IMR-90 (cell line): Measurements from ENCODE around the gene DYNC2H1. TPM values are rescaled to one million over a fixed set of nuclear protein-coding genes. Genes with fewer than 3 reads are reported as not detected.

ENCODE experiments used
- ATAC-seq: fragments of 200-7000 bp; cut with Tn5 transposase; 2 replicates; pipeline ENCODE4 v1.9.1; 2020; ENCODE audit warnings: low read depth, mild to moderate bottlenecking, moderate library complexity
- BruUV-seq: library from RNA; stranded (reverse); fragments of 400-500 nt; replicated peaks from 2 replicates; lab custom pipeline; 2021; lab: Mats Ljungman, UMichigan
- CTCF ChIA-PET: fragments of 300-600 bp; formaldehyde crosslinking; extraction: SDS; loops from one replicate; lab custom pipeline; 2021; ENCODE audit warnings: antibody characterized with exemption; lab: Yijun Ruan, JAX
- POLR2A ChIA-PET: fragments of 300-600 bp; sonication (Branson Sonifier 250); formaldehyde crosslinking; loops from one replicate; lab custom pipeline; 2022; ENCODE audit warnings: antibody characterized with exemption; ENCODE audit not compliant: unreplicated experiment; lab: Charles Lee
- DNase-seq: peaks from one replicate; pipeline ENCODE4 v3.0.0; 2013
- H2AFZ ChIP-seq: replicated peaks from 2 replicates; pipeline ENCODE3; 2013; ENCODE audit warnings: low read length, mild to moderate bottlenecking; ENCODE audit not compliant: poor library complexity
- H2AK5ac ChIP-seq: 2 replicates; pipeline ENCODE4 v1.6.1; 2013; ENCODE audit warnings: low read depth, low read length, inconsistent platforms
- H2AK9ac ChIP-seq: replicated peaks from 2 replicates; pipeline ENCODE3; 2013; ENCODE audit warnings: mild to moderate bottlenecking, low read depth, low read length, moderate library complexity; ENCODE audit not compliant: poor library complexity
- H2BK120ac ChIP-seq: 2 replicates; pipeline ENCODE4 v1.6.1; 2013; ENCODE audit warnings: low read depth, low read length, inconsistent platforms
- H2BK15ac ChIP-seq: 3 replicates; pipeline ENCODE4 v1.6.1; 2013; ENCODE audit warnings: low read depth, low read length, inconsistent platforms
- H2BK20ac ChIP-seq: 2 replicates; pipeline ENCODE4 v1.6.1; 2013; ENCODE audit warnings: low read depth, mild to moderate bottlenecking, inconsistent platforms, low read length, moderate library complexity
- H2BK5ac ChIP-seq: 2 replicates; pipeline ENCODE4 v1.6.1; 2013; ENCODE audit warnings: mild to moderate bottlenecking, low read depth, low read length, inconsistent platforms; ENCODE audit not compliant: poor library complexity, severe bottlenecking
- H3K14ac ChIP-seq: replicated peaks from 2 replicates; pipeline ENCODE4 v1.6.1; 2013; ENCODE audit warnings: low read depth, low read length, inconsistent platforms
- H3K18ac ChIP-seq: 2 replicates; pipeline ENCODE4 v1.6.1; 2013; ENCODE audit warnings: low read depth, low read length, control low read depth
- H3K23ac ChIP-seq: 2 replicates; pipeline ENCODE4 v1.6.1; 2013; ENCODE audit warnings: low read depth, low read length, inconsistent platforms
- H3K27ac ChIP-seq: 2 replicates; pipeline ENCODE4 v1.5.1; 2013; ENCODE audit warnings: mild to moderate bottlenecking, control low read depth, low read length; ENCODE audit not compliant: insufficient read depth
- H3K27me3 ChIP-seq: 2 replicates; pipeline ENCODE4 v1.6.1; 2013; ENCODE audit warnings: low read length; ENCODE audit not compliant: control insufficient read depth, insufficient read depth
- H3K36me3 ChIP-seq: 2 replicates; pipeline ENCODE4 v1.6.1; 2013; ENCODE audit warnings: low read length, mixed read lengths; ENCODE audit not compliant: control insufficient read depth, insufficient read depth
- H3K4ac ChIP-seq: 2 replicates; pipeline ENCODE4 v1.6.1; 2013; ENCODE audit warnings: low read depth, low read length, inconsistent platforms
- H3K4me1 ChIP-seq: 2 replicates; pipeline ENCODE4 v1.6.1; 2013; ENCODE audit warnings: low read length, mixed read lengths; ENCODE audit not compliant: control insufficient read depth, insufficient read depth
- H3K4me2 ChIP-seq: 2 replicates; pipeline ENCODE4 v1.6.1; 2013; ENCODE audit warnings: low read depth, mild to moderate bottlenecking, control low read depth, low read length, moderate library complexity
- H3K4me3 ChIP-seq: 2 replicates; pipeline ENCODE4 v1.5.1; 2013; ENCODE audit warnings: low read depth, mild to moderate bottlenecking, control low read depth, low read length, moderate library complexity; ENCODE audit not compliant: insufficient read depth
- H3K56ac ChIP-seq: 2 replicates; pipeline ENCODE4 v1.6.1; 2013; ENCODE audit warnings: low read length, inconsistent platforms; ENCODE audit not compliant: insufficient read depth; ENCODE audit errors: extremely low read depth
- H3K79me1 ChIP-seq, 2 experiments: 2 replicates each; pipeline ENCODE4 v1.6.1; 2013; ENCODE audit warnings: low read length in 2 of 2, inconsistent platforms in 1 of 2, low read depth in 1 of 2
- H3K9ac ChIP-seq: 2 replicates; pipeline ENCODE4 v1.6.1; 2013; ENCODE audit warnings: low read depth, low read length, control low read depth
- H3K9me1 ChIP-seq: 2 replicates; pipeline ENCODE4 v1.6.1; 2013; ENCODE audit warnings: low read length, inconsistent platforms; ENCODE audit not compliant: insufficient read depth
- H3K9me3 ChIP-seq: 2 replicates; pipeline ENCODE4 v1.6.1; 2013; ENCODE audit warnings: low read length; ENCODE audit not compliant: control insufficient read depth, insufficient read depth
- H4K20me1 ChIP-seq: 2 replicates; pipeline ENCODE4 v1.6.1; 2013; ENCODE audit warnings: low read length, inconsistent platforms; ENCODE audit not compliant: insufficient read depth
- H4K5ac ChIP-seq: 2 replicates; pipeline ENCODE4 v1.6.1; 2013; ENCODE audit warnings: mild to moderate bottlenecking, low read depth, low read length, control low read depth
- H4K8ac ChIP-seq, 2 experiments: 2 replicates each; pipeline ENCODE4 v1.6.1; 2013; ENCODE audit warnings: low read depth in 2 of 2, low read length in 2 of 2, control low read depth in 1 of 2, inconsistent platforms in 1 of 2
- H4K91ac ChIP-seq: 2 replicates; pipeline ENCODE4 v1.6.1; 2013; ENCODE audit warnings: low read depth, low read length, inconsistent platforms; ENCODE audit not compliant: insufficient read depth
- CEBPB ChIP-seq: IDR thresholded peaks from 2 replicates; pipeline ENCODE4 v1.6.1; 2012; ENCODE audit warnings: low read depth, low read length, improper control_type of control experiment
- FOS ChIP-seq: fragments of 150-350 bp; IDR thresholded peaks from 2 replicates; pipeline ENCODE4 v1.6.1; 2016; ENCODE audit warnings: low read depth, low read length
- MAFK ChIP-seq: IDR thresholded peaks from 2 replicates; pipeline ENCODE4 v1.6.1; 2012; ENCODE audit warnings: low read depth, low read length, improper control_type of control experiment
- MXI1 ChIP-seq: IDR thresholded peaks from 2 replicates; pipeline ENCODE4 v1.6.1; 2012; ENCODE audit warnings: low read depth, mild to moderate bottlenecking, low read length, moderate library complexity, borderline replicate concordance
- POLR2A ChIP-seq: IDR thresholded peaks from 2 replicates; pipeline ENCODE4 v1.6.1; 2012; ENCODE audit warnings: mild to moderate bottlenecking, low read depth, low read length
- RAD21 ChIP-seq: IDR thresholded peaks from 2 replicates; pipeline ENCODE4 v1.6.1; 2012; ENCODE audit warnings: low read length, improper control_type of control experiment
- RCOR1 ChIP-seq: IDR thresholded peaks from 2 replicates; pipeline ENCODE4 v1.6.1; 2012; ENCODE audit warnings: mild to moderate bottlenecking, low read length, improper control_type of control experiment; ENCODE audit not compliant: insufficient replicate concordance
- RFX5 ChIP-seq: IDR thresholded peaks from 2 replicates; pipeline ENCODE4 v1.8.0; 2012; ENCODE audit warnings: low read depth, mild to moderate bottlenecking, low read length, moderate library complexity
- SMC3 ChIP-seq: fragments of 150-350 bp; IDR thresholded peaks from 2 replicates; pipeline ENCODE4 v1.6.1; 2016; ENCODE audit warnings: low read depth, mild to moderate bottlenecking, antibody characterized with exemption, low read length, moderate library complexity
- WGBS, 2 experiments: methylation state at CpG; one replicate each; pipeline versions ENCODE4 v1.1.5 to v1.1.7; 2013; ENCODE audit warnings: missing lambda C conversion rate in 2 of 2; ENCODE audit not compliant: insufficient read length in 1 of 2; ENCODE audit errors: extremely low coverage in 2 of 2; 5-methylcytosine and 5-hydroxymethylcytosine counted together
- dilution Hi-C: fragments of 300-500 bp; cut with HindIII; formaldehyde crosslinking; loops from one replicate; pipeline ENCODE4 v1.14.3; 2018; ENCODE audit warnings: low sequenced_read_pairs; ENCODE audit not compliant: unreplicated experiment
- in situ Hi-C: fragments of 300-500 bp; cut with MboI; formaldehyde crosslinking; loops from 3 replicates; pipeline ENCODE4 v1.14.3; 2019; ENCODE audit warnings: low sequenced_read_pairs, inconsistent platforms, mixed read lengths
- intact Hi-C: fragments of 100-400 bp; cut with micrococcal nuclease; formaldehyde crosslinking; loops from 2 replicates; pipeline ENCODE4 v1.10.0; 2022
- polyA plus RNA-seq, 3 experiments: library from polyadenylated mRNA; depleted of rRNA; stranded (reverse); fragments of >200 nt; gene quantifications; 2 replicates each; pipeline ENCODE4 v1.2.3, GENCODE V29; 2012; ENCODE audit warnings: low replicate concordance in 1 of 3
- total RNA-seq: library from RNA; depleted of rRNA; stranded (reverse); fragments of >200 nt; gene quantifications from 2 replicates; pipeline ENCODE4 v1.2.3, GENCODE V29; 2012
- TF ChIP-seq, protein P1 (sequence below): conservative IDR thresholded peaks from 2 replicates; pipeline ENCODE4 v1.5.1; 2012; ENCODE audit warnings: mild to moderate bottlenecking, low read depth, low read length, improper control_type of control experiment
- TF ChIP-seq, protein P2 (sequence below): fragments of 150-350 bp; IDR thresholded peaks from 2 replicates; pipeline ENCODE4 v1.6.1; 2016; ENCODE audit warnings: low read depth, mild to moderate bottlenecking, low read length, moderate library complexity, borderline replicate concordance
- TF ChIP-seq, protein P3 (sequence below): fragments of 150-350 bp; IDR thresholded peaks from 2 replicates; pipeline ENCODE4 v1.6.1; 2017; ENCODE audit warnings: mild to moderate bottlenecking, antibody characterized with exemption, low read length, low read depth

The DYNC2H1 gene
- total and polyA plus RNA-seq, 2 of the 4 experiments (the other 2 are of a cell fraction) = 5.7 to 21.0 TPM

GRCh38 chr11:103332409-103332808 lies 223.2 kb downstream of the DYNC2H1 start:
- no peaks in the 10 kb centered on the region for H3K27me3 ChIP-seq
- no peak overlapping the region for H2BK20ac ChIP-seq
- ChIA-PET CTCF (no interaction called here), POLR2A (interaction anchor here (0.7 kb wide), 1 partner anchor 997 kb away, joined by 5 read pairs; no protein-coding TSS in a partner anchor)
- ATAC-seq = no peak
- no peak overlapping the region for H3K56ac ChIP-seq
- intact Hi-C loops (no loop called here), in situ Hi-C loops (no loop called here), dilution Hi-C loops (no loop called here)
- no peak for DNase-seq
- no TSS peak for BruUV-seq
- no peaks in the 10 kb centered on the region for H3K9me1 ChIP-seq
- no peaks in the 10 kb centered on the region for H3K4me1 ChIP-seq
- no peaks in the 10 kb centered on the region for H4K20me1 ChIP-seq
- H4K91ac ChIP-seq = no peak overlapping the region
- WGBS, 2 experiments = 100% methylated on average over 1 of the region's 6 CpGs; no CpG with 5 or more reads in 1 of the 2 experiments
- no peak overlapping the region for H4K5ac ChIP-seq
- no peak overlapping the region for H4K8ac ChIP-seq
- no peak overlapping the region for H2BK15ac ChIP-seq
- no peaks in the 10 kb centered on the region for H3K79me1 ChIP-seq
- H3K36me3 ChIP-seq = no peaks in the 10 kb centered on the region
- no peaks in the 10 kb centered on the region for H3K9me3 ChIP-seq
- H3K23ac ChIP-seq = no peak overlapping the region
- no peak overlapping the region for H2AFZ ChIP-seq
- H3K4ac ChIP-seq = no peak overlapping the region
- no peak overlapping the region for H2BK120ac ChIP-seq
- no peak overlapping the region for H3K14ac ChIP-seq
- no peak overlapping the region for H2AK5ac ChIP-seq
- H3K9ac ChIP-seq = no peak overlapping the region
- no peak overlapping the region for H3K27ac ChIP-seq
- no peak overlapping the region for H3K4me2 ChIP-seq
- no peak overlapping the region for H3K4me3 ChIP-seq
- TF ChIP-seq RCOR1 = no peak
- no peak for TF ChIP-seq MXI1
- TF ChIP-seq FOS = no peak
- no peak for TF ChIP-seq MAFK
- no peak for TF ChIP-seq POLR2A
- TF ChIP-seq CEBPB = no peak
- TF ChIP-seq RFX5 = no peak
- no peak for TF ChIP-seq SMC3
- TF ChIP-seq, protein P1, sequence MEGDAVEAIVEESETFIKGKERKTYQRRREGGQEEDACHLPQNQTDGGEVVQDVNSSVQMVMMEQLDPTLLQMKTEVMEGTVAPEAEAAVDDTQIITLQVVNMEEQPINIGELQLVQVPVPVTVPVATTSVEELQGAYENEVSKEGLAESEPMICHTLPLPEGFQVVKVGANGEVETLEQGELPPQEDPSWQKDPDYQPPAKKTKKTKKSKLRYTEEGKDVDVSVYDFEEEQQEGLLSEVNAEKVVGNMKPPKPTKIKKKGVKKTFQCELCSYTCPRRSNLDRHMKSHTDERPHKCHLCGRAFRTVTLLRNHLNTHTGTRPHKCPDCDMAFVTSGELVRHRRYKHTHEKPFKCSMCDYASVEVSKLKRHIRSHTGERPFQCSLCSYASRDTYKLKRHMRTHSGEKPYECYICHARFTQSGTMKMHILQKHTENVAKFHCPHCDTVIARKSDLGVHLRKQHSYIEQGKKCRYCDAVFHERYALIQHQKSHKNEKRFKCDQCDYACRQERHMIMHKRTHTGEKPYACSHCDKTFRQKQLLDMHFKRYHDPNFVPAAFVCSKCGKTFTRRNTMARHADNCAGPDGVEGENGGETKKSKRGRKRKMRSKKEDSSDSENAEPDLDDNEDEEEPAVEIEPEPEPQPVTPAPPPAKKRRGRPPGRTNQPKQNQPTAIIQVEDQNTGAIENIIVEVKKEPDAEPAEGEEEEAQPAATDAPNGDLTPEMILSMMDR = no peak
- TF ChIP-seq RAD21 = no peak
- TF ChIP-seq, protein P2, sequence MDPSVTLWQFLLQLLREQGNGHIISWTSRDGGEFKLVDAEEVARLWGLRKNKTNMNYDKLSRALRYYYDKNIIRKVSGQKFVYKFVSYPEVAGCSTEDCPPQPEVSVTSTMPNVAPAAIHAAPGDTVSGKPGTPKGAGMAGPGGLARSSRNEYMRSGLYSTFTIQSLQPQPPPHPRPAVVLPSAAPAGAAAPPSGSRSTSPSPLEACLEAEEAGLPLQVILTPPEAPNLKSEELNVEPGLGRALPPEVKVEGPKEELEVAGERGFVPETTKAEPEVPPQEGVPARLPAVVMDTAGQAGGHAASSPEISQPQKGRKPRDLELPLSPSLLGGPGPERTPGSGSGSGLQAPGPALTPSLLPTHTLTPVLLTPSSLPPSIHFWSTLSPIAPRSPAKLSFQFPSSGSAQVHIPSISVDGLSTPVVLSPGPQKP = no peak
- TF ChIP-seq, protein P3, sequence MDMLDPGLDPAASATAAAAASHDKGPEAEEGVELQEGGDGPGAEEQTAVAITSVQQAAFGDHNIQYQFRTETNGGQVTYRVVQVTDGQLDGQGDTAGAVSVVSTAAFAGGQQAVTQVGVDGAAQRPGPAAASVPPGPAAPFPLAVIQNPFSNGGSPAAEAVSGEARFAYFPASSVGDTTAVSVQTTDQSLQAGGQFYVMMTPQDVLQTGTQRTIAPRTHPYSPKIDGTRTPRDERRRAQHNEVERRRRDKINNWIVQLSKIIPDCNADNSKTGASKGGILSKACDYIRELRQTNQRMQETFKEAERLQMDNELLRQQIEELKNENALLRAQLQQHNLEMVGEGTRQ = no peak
- no peak overlapping the region for H2BK5ac ChIP-seq
- no peak overlapping the region for H2AK9ac ChIP-seq
- H3K18ac ChIP-seq = no peak overlapping the region
